Tibial artery (tissue), 4 donors: ENCODE results near the gene WNK1.

Experiments
- DNase-seq, 2 donors: peaks; one replicate each; pipeline ENCODE4 v3.0.0-alpha.2; 2019
- H3K27ac ChIP-seq, 2 donors: fragments of 200-600 bp; sonication (generic) in 1 of 2; 1 replicate in 1 of 2; 2 replicates in 1 of 2; pipeline ENCODE4 v1.5.1; 2018 to 2019; ENCODE audit warnings: mild to moderate bottlenecking in 1 of 2
- H3K27me3 ChIP-seq, 2 donors: fragments of 200-600 bp; sonication (generic) in 1 of 2; one replicate each; pipeline versions ENCODE4 v1.5.1 to v1.6.0; 2016 to 2019
- H3K36me3 ChIP-seq, 3 donors: fragments of 200-600 bp; sonication (generic) in 2 of 3; one replicate each; pipeline ENCODE4 v1.5.1; 2016 to 2019; ENCODE audit warnings: mild to moderate bottlenecking in 2 of 3
- H3K4me1 ChIP-seq, 4 donors: fragments of 200-600 bp; sonication (generic) in 2 of 4; 1 replicate in 3 of 4; 2 replicates in 1 of 4; pipeline ENCODE4 v1.5.1; 2016 to 2019
- H3K4me3 ChIP-seq, 2 donors: fragments of 200-600 bp; sonication (generic) in 1 of 2; 1 replicate in 1 of 2; 2 replicates in 1 of 2; pipeline ENCODE4 v1.5.1; 2018 to 2019; ENCODE audit warnings: mild to moderate bottlenecking in 2 of 2
- H3K9me3 ChIP-seq, 3 donors: fragments of 200-600 bp; sonication (generic) in 1 of 3; one replicate each; pipeline ENCODE4 v1.5.1; 2016 to 2019
- CTCF ChIP-seq, 2 experiments: fragments of 200-600 bp in 1 of 2; fragments of 450-650 bp in 1 of 2; IDR thresholded peaks; one replicate each; pipeline ENCODE4 v1.5.1; 2017 to 2019; ENCODE audit warnings: antibody characterized with exemption in 2 of 2, mild to moderate bottlenecking in 1 of 2, moderate library complexity in 1 of 2
- intact Hi-C: fragments of 100-400 bp; cut with DNase I; formaldehyde crosslinking; loops from one replicate; pipeline ENCODE4 v1.15.0; 2023; ENCODE audit warnings: low total_unique reads

The WNK1 gene

GRCh38 chr12:725076-725475, 27.3 kb upstream of the WNK1 start:
- Histone ChIP-seq H3K27ac (no peak overlapping the region), H3K4me1 (no peaks in the 10 kb centered on the region), H3K9me3 (no peaks in the 10 kb centered on the region), H3K36me3 (no peaks in the 10 kb centered on the region), H3K4me3 (no peak overlapping the region), H3K27me3 (no peaks in the 10 kb centered on the region)
- intact Hi-C loops: no loop called here
- DNase-seq: no peak
- no peak for TF ChIP-seq CTCF (IDR thresholded peaks at IDR 0.05)

- no peaks in the 10 kb centered on the region for H3K9me3 ChIP-seq
- H3K27me3 ChIP-seq: no peaks in the 10 kb centered on the region
- no peak for DNase-seq
- H3K4me3 ChIP-seq: no peak overlapping the region
- H3K36me3 ChIP-seq: no peaks in the 10 kb centered on the region
- no peak for TF ChIP-seq CTCF (IDR thresholded peaks at IDR 0.05)
- intact Hi-C loops: no loop called here
- H3K4me1 ChIP-seq: no peaks in the 10 kb centered on the region
- no peak overlapping the region for H3K27ac ChIP-seq
Measured at GRCh38 chr12:726281-727140, 25.9 kb upstream of the WNK1 start.

GRCh38 chr12:727321-727720, 25.1 kb upstream of the WNK1 start:
- DNase-seq: no peak
- H3K27ac ChIP-seq: no peak overlapping the region
- TF ChIP-seq CTCF (IDR thresholded peaks at IDR 0.05): no peak

GRCh38 chr12:728781-729180, 23.6 kb upstream of the WNK1 start:
- no peak overlapping the region for H3K4me3 ChIP-seq
- no peak for TF ChIP-seq CTCF (IDR thresholded peaks at IDR 0.05)
- H3K27ac ChIP-seq: no peak overlapping the region
- H3K27me3 ChIP-seq: no peaks in the 10 kb centered on the region
- H3K36me3 ChIP-seq: no peaks in the 10 kb centered on the region
- intact Hi-C loops: no loop called here
- no peaks in the 10 kb centered on the region for H3K9me3 ChIP-seq
- no peak for DNase-seq
- no peaks in the 10 kb centered on the region for H3K4me1 ChIP-seq

More at GRCh38 chr12:727321-727720, 25.1 kb upstream of the WNK1 start:
- intact Hi-C loops: no loop called here
- no peak overlapping the region for H3K4me3 ChIP-seq
- H3K27me3 ChIP-seq: no peaks in the 10 kb centered on the region
- H3K36me3 ChIP-seq: no peaks in the 10 kb centered on the region
- no peaks in the 10 kb centered on the region for H3K4me1 ChIP-seq
- H3K9me3 ChIP-seq: no peaks in the 10 kb centered on the region

- intact Hi-C loops: no loop called here
- TF ChIP-seq CTCF (IDR thresholded peaks at IDR 0.05): no peak
- Histone ChIP-seq H3K4me1 (no peaks in the 10 kb centered on the region), H3K27ac (no peak overlapping the region), H3K9me3 (no peaks in the 10 kb centered on the region), H3K36me3 (no peaks in the 10 kb centered on the region), H3K27me3 (no peaks in the 10 kb centered on the region), H3K4me3 (no peak overlapping the region)
- DNase-seq: no peak
Measured at GRCh38 chr12:729221-729620, 23.2 kb upstream of the WNK1 start.
